Stomach (tissue), 9 donors: Measurements from ENCODE around the gene CELSR1. TPM values are rescaled to one million over a fixed set of nuclear protein-coding genes. Genes with fewer than 3 reads are reported as not detected.

Experiments used
- DNase-seq, 2 donors: peaks; one replicate each; pipeline versions ENCODE4 v3.0.0 to v3.0.0-alpha.2; 2013 to 2019
- H3K27ac ChIP-seq, 5 donors: fragments of 200-600 bp in 4 of 5; sonication (generic) in 4 of 5; one replicate each; pipeline ENCODE4 v1.5.1; 2013 to 2019; ENCODE audit warnings: mild to moderate bottlenecking in 1 of 5, moderate library complexity in 1 of 5
- H3K27me3 ChIP-seq, 3 donors: fragments of 200-600 bp; sonication (generic); one replicate each; pipeline ENCODE4 v1.5.1; 2017 to 2019; ENCODE audit warnings: mixed run types in 1 of 3
- H3K36me3 ChIP-seq, 4 donors: fragments of 200-600 bp; sonication (generic); 1 replicate in 3 of 4; 2 replicates in 1 of 4; pipeline ENCODE4 v1.5.1; 2016 to 2019
- H3K4me1 ChIP-seq, 4 donors: fragments of 200-600 bp; sonication (generic); one replicate each; pipeline ENCODE4 v1.5.1; 2016 to 2019
- H3K4me3 ChIP-seq, 4 donors: fragments of 200-600 bp; sonication (generic) in 3 of 4; one replicate each; pipeline ENCODE4 v1.5.1; 2016 to 2019; ENCODE audit warnings: mild to moderate bottlenecking in 1 of 4
- H3K9me3 ChIP-seq, 4 donors: fragments of 200-600 bp; sonication (generic); one replicate each; pipeline ENCODE4 v1.5.1; 2016 to 2019
- CTCF ChIP-seq, 7 experiments: fragments of 450-650 bp in 4 of 7; fragments of 200-600 bp in 3 of 7; sonication (generic) in 3 of 7; IDR thresholded peaks; one replicate each; pipeline ENCODE4 v1.5.1; 2016 to 2019; ENCODE audit warnings: antibody characterized with exemption in 7 of 7, control low read depth in 2 of 7, mild to moderate bottlenecking in 1 of 7
- EP300 ChIP-seq: sonication (generic); formaldehyde crosslinking; IDR thresholded peaks from one replicate; pipeline ENCODE4 v1.6.1; 2017; ENCODE audit warnings: antibody characterized with exemption
- POLR2A ChIP-seq, 4 donors: fragments of 450-650 bp; IDR thresholded peaks; one replicate each; pipeline ENCODE4 v1.6.1; 2016; ENCODE audit warnings: antibody characterized with exemption in 4 of 4, control low read depth in 2 of 4, mild to moderate bottlenecking in 1 of 4, moderate library complexity in 1 of 4
- POLR2AphosphoS5 ChIP-seq, 3 donors: sonication (generic); formaldehyde crosslinking; IDR thresholded peaks; one replicate each; pipeline ENCODE4 v1.6.1; 2016; ENCODE audit warnings: antibody characterized with exemption in 3 of 3
- WGBS, 5 donors: extraction: QIAGEN DNeasy Blood & Tissue Kit in 3 of 5; methylation state at CpG; one replicate each; pipeline versions ENCODE4 v1.1.5 to v1.1.7; 2013 to 2018; 5-methylcytosine and 5-hydroxymethylcytosine counted together
- intact Hi-C: fragments of 100-400 bp; cut with DNase I; formaldehyde crosslinking; loops from one replicate; pipeline ENCODE4 v1.15.1; 2023; ENCODE audit warnings: low total_unique reads
- polyA plus RNA-seq, 3 donors: library from polyadenylated mRNA; stranded (reverse); fragments of 200-250 nt; gene quantifications; one replicate each; pipeline ENCODE4 v1.2.3, GENCODE V29; 2013
- total RNA-seq, 5 donors: library from RNA; depleted of rRNA; stranded (reverse); fragments of >200 nt; gene quantifications; one replicate each; pipeline versions ENCODE4 v1.1.0 to v1.2.3, GENCODE V29; 2014 to 2016
- donor health status: healthy with polysubstance abuse.
- donor health status: Bipolar disorder and iron deficiency.
- donor health status: healthy.

The CELSR1 gene
- total and polyA plus RNA-seq, 8 donors = 0.29 to 78.2 (median 13.4) TPM

- H3K27me3 ChIP-seq = no peaks in the 10 kb centered on the region
- H3K27ac ChIP-seq = peak overlapping the region in 3 of 5 donors; percentile 4 to 80 (median 79)
- no peak for DNase-seq
- intact Hi-C loops = no loop called here
- H3K4me3 ChIP-seq = peak overlapping the region in 1 of 4 donors; percentile 35
- no peaks in the 10 kb centered on the region for H3K9me3 ChIP-seq
- no peaks in the 10 kb centered on the region for H3K36me3 ChIP-seq
- TF ChIP-seq POLR2AphosphoS5 (IDR thresholded peaks at IDR 0.05) (no peak), EP300 (no peak), CTCF (IDR thresholded peaks at IDR 0.05) (no peak), POLR2A (IDR thresholded peaks at IDR 0.05) (no peak)
- peaks cover 15 to 22% (median 21%) of the 10 kb centered on the region in 4 donors for H3K4me1 ChIP-seq
- 91 to 97% (median 94%) methylated on average over 16 of the region's 16 CpGs for WGBS, 5 donors
These were observed 104.1 kb downstream of the CELSR1 start for GRCh38 chr22:46433318-46433717.

GRCh38 chr22:46432164-46433068 is 105.0 kb downstream of the CELSR1 start:
- Histone ChIP-seq H3K4me1 (peaks cover 15 to 22% (median 21%) of the 10 kb centered on the region in 4 donors), H3K36me3 (no peaks in the 10 kb centered on the region), H3K4me3 (peak overlapping the region; percentile 27 to 35 (median 30)), H3K9me3 (no peaks in the 10 kb centered on the region), H3K27me3 (no peaks in the 10 kb centered on the region), H3K27ac (peak overlapping the region; percentile 58 to 80 (median 79))
- 53 to 67% (median 60%) methylated on average over 24 to 25 of the region's 25 CpGs for WGBS, 5 donors
- peak; percentile 64 to 66 for DNase-seq
- intact Hi-C loops = no loop called here
- TF ChIP-seq POLR2AphosphoS5 (IDR thresholded peaks at IDR 0.05) (peak in 1 of 3 donors; percentile 26), CTCF (IDR thresholded peaks at IDR 0.05) (no peak)

- 67 to 88% (median 83%) methylated on average over 27 to 34 of the region's 34 CpGs for WGBS, 5 donors
These were observed 106.2 kb downstream of the CELSR1 start for GRCh38 chr22:46430961-46431838.

More at GRCh38 chr22:46430961-46431838, 106.2 kb downstream of the CELSR1 start:
- intact Hi-C loops = no loop called here
- peak in 1 of 2 donors; percentile 58 for DNase-seq
- Histone ChIP-seq H3K36me3 (no peaks in the 10 kb centered on the region), H3K4me1 (peaks cover 15 to 22% (median 21%) of the 10 kb centered on the region in 4 donors), H3K9me3 (no peaks in the 10 kb centered on the region), H3K27ac (peak overlapping the region in 2 of 5 donors; percentile 2 to 79), H3K27me3 (no peaks in the 10 kb centered on the region), H3K4me3 (no peak overlapping the region)
- TF ChIP-seq EP300 (no peak), CTCF (IDR thresholded peaks at IDR 0.05) (no peak), POLR2A (IDR thresholded peaks at IDR 0.05) (no peak), POLR2AphosphoS5 (IDR thresholded peaks at IDR 0.05) (no peak)
